ENCODE data around the gene WDR38.

WDR38 gene

GRCh38 chr9:124897570-124898460 is 44.6 kb downstream of the WDR38 start:
- Histone ChIP-seq H3K9me3 (ENCODE audit: control insufficient read depth, low read length) (no peaks in the 10 kb centered on the region), H3K27me3 (ENCODE audit: control insufficient read depth, insufficient read depth, low read length) (no peaks in the 10 kb centered on the region), H3K4me1 (ENCODE audit: control insufficient read depth, insufficient read depth, low read length) (no peaks in the 10 kb centered on the region), H3K36me3 (ENCODE audit: control insufficient read depth, insufficient read depth, low read length) (peaks cover 13% of the 10 kb centered on the region), H3K9ac (ENCODE audit: low read length) (no peak overlapping the region), H3K4me3 (ENCODE audit: low read length) (no peak overlapping the region)

- no peaks in the 10 kb centered on the region for H3K27me3 ChIP-seq (ENCODE audit: control insufficient read depth, insufficient read depth, low read length)
- no peak overlapping the region for H3K9ac ChIP-seq (ENCODE audit: low read length)
- peaks cover under 1% of the 10 kb centered on the region for H3K36me3 ChIP-seq (ENCODE audit: control insufficient read depth, insufficient read depth, low read length)
Measured at GRCh38 chr9:124899845-124900244, 46.6 kb downstream of the WDR38 start.

GRCh38 chr9:124906966-124907365 is 53.7 kb downstream of the WDR38 start:
- Histone ChIP-seq H3K9ac (ENCODE audit: low read length) (no peak overlapping the region), H3K4me1 (ENCODE audit: control insufficient read depth, insufficient read depth, low read length) (no peaks in the 10 kb centered on the region), H3K9me3 (ENCODE audit: control insufficient read depth, low read length) (no peaks in the 10 kb centered on the region), H3K27me3 (ENCODE audit: control insufficient read depth, insufficient read depth, low read length) (no peaks in the 10 kb centered on the region), H3K36me3 (ENCODE audit: control insufficient read depth, insufficient read depth, low read length) (no peaks in the 10 kb centered on the region), H3K4me3 (ENCODE audit: low read length) (no peak overlapping the region)

More at GRCh38 chr9:124899845-124900244, 46.6 kb downstream of the WDR38 start:
- Histone ChIP-seq H3K9me3 (ENCODE audit: control insufficient read depth, low read length) (no peaks in the 10 kb centered on the region), H3K4me1 (ENCODE audit: control insufficient read depth, insufficient read depth, low read length) (no peaks in the 10 kb centered on the region), H3K4me3 (ENCODE audit: low read length) (no peak overlapping the region)
